H1 (cell line): Measurements from ENCODE around the gene PTPN18. TPM values are rescaled to one million over a fixed set of nuclear protein-coding genes. Genes with fewer than 3 reads are reported as not detected.

Experiments used
- CTCF ChIA-PET: fragments of 300-600 bp; sonication (Branson Sonifier 250); formaldehyde crosslinking; loops from one replicate; lab custom pipeline; 2021; ENCODE audit not compliant: partially characterized antibody; lab: Charles Lee
- POLR2A ChIA-PET: fragments of 300-600 bp; sonication (Branson Sonifier 250); formaldehyde crosslinking; loops from one replicate; lab custom pipeline; 2021; ENCODE audit warnings: inconsistent platforms; ENCODE audit not compliant: partially characterized antibody; lab: Charles Lee
- DNase-seq, 2 experiments: peaks; one replicate each; pipeline versions ENCODE4 v3.0.0 to v3.0.0-alpha.2; 2010 to 2022; ENCODE audit warnings: low spot score in 2 of 2, low read depth in 1 of 2, mixed read lengths in 1 of 2
- FAIRE-seq: peaks from 2 replicates; lab custom pipeline; 2011; peaks lifted over from hg19 to GRCh38; lab: Jason Lieb, UNC
- H2AFZ ChIP-seq: 2 replicates; pipeline ENCODE4 v1.8.1; 2012; ENCODE audit warnings: low read length, inconsistent platforms
- H2AK5ac ChIP-seq: 2 replicates; pipeline ENCODE4 v1.6.1; 2013; ENCODE audit warnings: low read depth, low read length
- H2BK120ac ChIP-seq: replicated peaks from 2 replicates; pipeline ENCODE3; 2013; ENCODE audit warnings: low read depth, low read length, inconsistent platforms
- H2BK12ac ChIP-seq: 2 replicates; pipeline ENCODE4 v1.6.1; 2013; ENCODE audit warnings: low read depth, low read length
- H2BK15ac ChIP-seq: 2 replicates; pipeline ENCODE4 v1.6.1; 2013; ENCODE audit warnings: low read length
- H2BK20ac ChIP-seq: 2 replicates; pipeline ENCODE4 v1.6.1; 2013; ENCODE audit warnings: low read length
- H2BK5ac ChIP-seq: 2 replicates; pipeline ENCODE4 v1.6.1; 2013; ENCODE audit warnings: low read depth, low read length
- H3K14ac ChIP-seq: 2 replicates; pipeline ENCODE4 v1.6.1; 2013; ENCODE audit warnings: inconsistent platforms; ENCODE audit not compliant: insufficient read length
- H3K18ac ChIP-seq: 2 replicates; pipeline ENCODE4 v1.6.1; 2013; ENCODE audit warnings: low read length; ENCODE audit errors: extremely low read depth
- H3K23ac ChIP-seq: 2 replicates; pipeline ENCODE4 v1.6.1; 2013; ENCODE audit warnings: inconsistent platforms; ENCODE audit not compliant: insufficient read length
- H3K23me2 ChIP-seq: 2 replicates; pipeline ENCODE4 v1.6.1; 2013; ENCODE audit warnings: low read depth, low read length
- H3K27ac ChIP-seq: 2 replicates; pipeline ENCODE4 v1.6.1; 2011; ENCODE audit warnings: low read depth, low read length, inconsistent platforms
- H3K27me3 ChIP-seq, 4 experiments: replicated peaks in 1 of 4; 1 replicate in 1 of 4; 2 replicates in 3 of 4; pipeline versions ENCODE4 v1.6.1 to v1.8.1; 2011 to 2013; ENCODE audit warnings: low read length in 3 of 4, mild to moderate bottlenecking in 3 of 4, inconsistent platforms in 2 of 4, mixed read lengths in 2 of 4, moderate library complexity in 1 of 4; ENCODE audit not compliant: control insufficient read depth in 3 of 4, insufficient read depth in 3 of 4; ENCODE audit errors: extremely low read depth in 1 of 4
- H3K36me3 ChIP-seq, 4 experiments: 2 replicates each; pipeline versions ENCODE4 v1.6.1 to v1.8.1; 2011 to 2013; ENCODE audit warnings: mild to moderate bottlenecking in 4 of 4, low read length in 3 of 4, moderate library complexity in 2 of 4, control low read depth in 1 of 4, inconsistent platforms in 1 of 4; ENCODE audit not compliant: insufficient read depth in 4 of 4, control insufficient read depth in 2 of 4
- H3K4ac ChIP-seq: replicated peaks from 2 replicates; pipeline ENCODE3; 2013; ENCODE audit warnings: low read length, low read depth, mixed read lengths, inconsistent platforms; ENCODE audit not compliant: insufficient read length
- H3K4me1 ChIP-seq, 4 experiments: replicated peaks in 1 of 4; 1 replicate in 1 of 4; 2 replicates in 3 of 4; pipeline versions ENCODE4 v1.6.1 to v1.8.1; 2011 to 2013; ENCODE audit warnings: low read length in 3 of 4, inconsistent platforms in 2 of 4, mixed read lengths in 1 of 4; ENCODE audit not compliant: insufficient read depth in 4 of 4, control insufficient read depth in 3 of 4
- H3K4me2 ChIP-seq, 2 experiments: 2 replicates each; pipeline versions ENCODE4 v1.6.1 to v1.8.1; 2011 to 2013; ENCODE audit warnings: low read depth in 2 of 2, low read length in 2 of 2, control low read depth in 1 of 2, inconsistent platforms in 1 of 2, mild to moderate bottlenecking in 1 of 2; ENCODE audit not compliant: insufficient read depth in 1 of 2
- H3K4me3 ChIP-seq, 4 experiments: fragments of 200-600, 300-600 bp in 1 of 4; sonication (generic), shearing (Covaris generic), sonication (Bioruptor Twin) in 1 of 4; 2 replicates each; pipeline versions ENCODE4 v1.5.1 to v1.8.1; 2011 to 2016; ENCODE audit warnings: low read length in 4 of 4, low read depth in 3 of 4, control low read depth in 2 of 4, inconsistent platforms in 2 of 4, mild to moderate bottlenecking in 2 of 4, mixed read lengths in 1 of 4, moderate library complexity in 1 of 4; ENCODE audit not compliant: insufficient read depth in 2 of 4; ENCODE audit errors: extremely low read depth in 1 of 4
- H3K56ac ChIP-seq: replicated peaks from 2 replicates; pipeline ENCODE3; 2013; ENCODE audit warnings: low read depth, mild to moderate bottlenecking, mixed read lengths, low read length, inconsistent platforms; ENCODE audit not compliant: insufficient read length
- H3K79me1 ChIP-seq: 2 replicates; pipeline ENCODE4 v1.6.1; 2013; ENCODE audit warnings: low read depth, low read length, control low read depth
- H3K79me2 ChIP-seq, 2 experiments: 2 replicates each; pipeline versions ENCODE4 v1.6.1 to v1.8.1; 2012 to 2013; ENCODE audit warnings: low read length in 2 of 2, mild to moderate bottlenecking in 2 of 2, inconsistent platforms in 1 of 2; ENCODE audit not compliant: insufficient read depth in 2 of 2, control insufficient read depth in 1 of 2
- H3K9ac ChIP-seq, 4 experiments: replicated peaks in 1 of 4; 1 replicate in 1 of 4; 2 replicates in 3 of 4; pipeline versions ENCODE4 v1.6.1 to v1.8.1; 2011 to 2013; ENCODE audit warnings: low read depth in 3 of 4, low read length in 3 of 4, control low read depth in 2 of 4, mild to moderate bottlenecking in 2 of 4, moderate library complexity in 2 of 4, inconsistent platforms in 1 of 4; ENCODE audit errors: extremely low read depth in 1 of 4
- H3K9me3 ChIP-seq, 2 experiments: 2 replicates each; pipeline versions ENCODE4 v1.6.1 to v1.8.1; 2012 to 2013; ENCODE audit warnings: mild to moderate bottlenecking in 2 of 2, moderate library complexity in 2 of 2, control low read depth in 1 of 2, inconsistent platforms in 1 of 2, low read depth in 1 of 2, low read length in 1 of 2, mixed read lengths in 1 of 2; ENCODE audit not compliant: insufficient read depth in 2 of 2
- H4K20me1 ChIP-seq, 2 experiments: replicated peaks in 1 of 2; 2 replicates each; pipeline versions ENCODE3 to v1.8.1; 2011 to 2013; ENCODE audit warnings: inconsistent platforms in 2 of 2, low read length in 2 of 2, mild to moderate bottlenecking in 1 of 2; ENCODE audit not compliant: insufficient read depth in 2 of 2, control insufficient read depth in 1 of 2
- H4K5ac ChIP-seq: 2 replicates; pipeline ENCODE4 v1.6.1; 2013; ENCODE audit warnings: low read length, low read depth, mixed read lengths, inconsistent platforms; ENCODE audit not compliant: insufficient read length
- H4K8ac ChIP-seq: 2 replicates; pipeline ENCODE4 v1.8.0; 2013; ENCODE audit warnings: mild to moderate bottlenecking, moderate library complexity, low read length, inconsistent platforms; ENCODE audit not compliant: insufficient read depth; ENCODE audit errors: extremely low read depth
- H4K91ac ChIP-seq: replicated peaks from 2 replicates; pipeline ENCODE3; 2013; ENCODE audit warnings: low read length, mixed read lengths, inconsistent platforms; ENCODE audit not compliant: insufficient read length
- ASH2L ChIP-seq: fragments of 200-600, 300-600 bp; sonication (generic); IDR thresholded peaks from one replicate; pipeline ENCODE4 v1.7.1; 2017; ENCODE audit warnings: low read length
- CBX8 ChIP-seq: fragments of 300-800, 300-1000 bp; sonication (generic); IDR thresholded peaks from 2 replicates; pipeline ENCODE4 v1.7.1; 2016; ENCODE audit warnings: low read depth, low read length, borderline replicate concordance
- RNF2 ChIP-seq: fragments of 200-900, 300-1000 bp; sonication (generic); IDR thresholded peaks from 2 replicates; pipeline ENCODE4 v1.7.1; 2016; ENCODE audit warnings: borderline replicate concordance, low read depth, mild to moderate bottlenecking, antibody characterized with exemption, low read length; ENCODE audit not compliant: poor library complexity, severe bottlenecking; ENCODE audit errors: missing control alignments
- polyA plus RNA-seq, 7 experiments: library from polyadenylated mRNA; depleted of rRNA in 3 of 7; stranded (reverse) in 5 of 7; unstranded in 2 of 7; fragments of >200 nt in 5 of 7; fragments of 200-250 nt in 2 of 7; gene quantifications; 1 replicate in 5 of 7; 2 replicates in 1 of 7; 4 replicates in 1 of 7; pipeline versions ENCODE4 v1.2.1 to v1.2.3, GENCODE V29; 2011 to 2013; ENCODE audit warnings: missing spikeins in 2 of 7, mixed read lengths in 2 of 7
- total RNA-seq: library from RNA; stranded (reverse); fragmentation: NEBNext Ultra II Directional; extraction: Animal tissue kit (Norgen Biotek cat#: 25700); gene quantifications from 2 replicates; pipeline ENCODE4 v1.2.1, GENCODE V29; 2021

Gene PTPN18
- total and polyA plus RNA-seq, 2 of the 8 experiments (the other 6 are each of a cell fraction or from before 2014, with no cell fraction given) = 13.2 to 14.7 TPM

DNA sequence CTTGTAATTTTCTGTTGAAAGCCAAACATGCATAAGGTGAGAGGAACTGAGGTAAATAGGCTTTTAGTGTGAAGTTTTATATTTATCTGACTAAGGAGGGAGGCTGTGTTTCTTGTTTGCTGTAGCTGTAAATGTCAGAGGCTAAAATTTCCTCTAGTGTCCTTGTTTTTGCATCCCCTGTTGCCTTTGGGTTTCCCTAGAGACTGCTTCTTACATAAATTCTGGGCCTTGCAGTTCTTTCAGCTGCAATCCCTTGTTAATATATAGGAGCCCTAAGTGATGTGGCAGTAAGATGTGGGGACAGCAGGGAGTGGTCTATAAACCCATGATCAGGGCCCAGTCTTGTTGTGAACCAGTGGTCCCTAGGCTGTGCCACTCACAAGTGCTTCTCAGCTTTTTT lies 20.6 kb upstream of the PTPN18 start:
- H3K23me2 ChIP-seq = no peaks in the 10 kb centered on the region
- H4K8ac ChIP-seq = no peak overlapping the region
- H2AFZ ChIP-seq = no peak overlapping the region
- no peaks in the 10 kb centered on the region; the same call in 1 of the 2 replicates for H3K79me1 ChIP-seq
- no peak overlapping the region for H2BK120ac ChIP-seq
- ChIA-PET POLR2A (interaction anchor here (1.1 to 2.7 kb wide), 4 partner anchors 47 to 180 kb away, joined by 3 to 15 read pairs (median 4); partner anchors contain the start of gene SMPD4), CTCF (interaction anchor here (1.3 to 5.6 kb wide), 5 partner anchors 12 to 153 kb away, joined by 4 to 65 read pairs (median 5); partner anchors contain the start of genes MZT2B and SMPD4)
- FAIRE-seq = no peak
- H2BK15ac ChIP-seq = no peak overlapping the region
- no peak overlapping the region for H3K18ac ChIP-seq
- H3K56ac ChIP-seq = no peak overlapping the region
- no peak overlapping the region for H3K4me3 ChIP-seq
- H4K20me1 ChIP-seq = peaks cover 0 to 2% of the 10 kb centered on the region in 2 experiments
- no peak overlapping the region for H3K9ac ChIP-seq
- no peaks in the 10 kb centered on the region for H3K27me3 ChIP-seq
- no peak overlapping the region for H2AK5ac ChIP-seq
- H3K27ac ChIP-seq = no peak overlapping the region
- H3K9me3 ChIP-seq = no peaks in the 10 kb centered on the region
- no peak for DNase-seq
- no peak overlapping the region for H3K14ac ChIP-seq
- H4K91ac ChIP-seq = no peak overlapping the region
- peaks cover 0 to 5% (median 4%) of the 10 kb centered on the region in 4 experiments; a peak in 4 of 7 replicates for H3K4me1 ChIP-seq
- H2BK20ac ChIP-seq = no peak overlapping the region
- no peak overlapping the region for H3K23ac ChIP-seq
- H3K4me2 ChIP-seq = no peak overlapping the region
- H2BK12ac ChIP-seq = no peak overlapping the region
- H2BK5ac ChIP-seq = no peak overlapping the region
- H4K5ac ChIP-seq = no peak overlapping the region
- H3K79me2 ChIP-seq = no peaks in the 10 kb centered on the region
- H3K36me3 ChIP-seq = peaks cover 0 to 3% (median under 1%) of the 10 kb centered on the region in 4 experiments; a peak in 1 of 8 replicates
- TF ChIP-seq CBX8 (no peak), ASH2L (no peak), RNF2 (no peak)
- H3K4ac ChIP-seq = no peak overlapping the region
